Iris pigment epithelial cell (primary cell): ENCODE measurements around the gene ZEB2.

ENCODE experiments used
- DNase-seq: peaks from one replicate; pipeline ENCODE4 v3.0.0-alpha.2; 2011; ENCODE audit warnings: low read depth

The ZEB2 gene

DNA sequence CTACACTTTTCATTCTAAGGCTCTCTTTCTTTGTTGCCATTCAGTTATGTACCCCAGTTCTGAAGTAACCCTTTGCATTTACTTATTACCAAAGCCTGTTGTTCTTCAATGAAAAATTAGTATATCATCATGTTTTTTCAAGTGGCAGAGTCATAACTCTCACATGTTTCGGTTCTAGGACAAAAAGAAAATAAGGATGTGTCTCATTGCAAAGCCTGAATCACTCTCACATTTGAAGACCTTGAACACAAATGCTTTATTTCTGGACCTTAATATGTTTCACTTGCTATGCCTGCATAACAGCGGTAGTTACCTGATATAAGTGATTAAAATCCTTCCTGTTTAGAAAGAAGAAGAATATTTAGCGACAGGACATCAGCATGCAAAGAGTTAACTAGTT lies 49.1 kb downstream of the ZEB2 start:
- DNase-seq, result peak; percentile 45

DNA sequence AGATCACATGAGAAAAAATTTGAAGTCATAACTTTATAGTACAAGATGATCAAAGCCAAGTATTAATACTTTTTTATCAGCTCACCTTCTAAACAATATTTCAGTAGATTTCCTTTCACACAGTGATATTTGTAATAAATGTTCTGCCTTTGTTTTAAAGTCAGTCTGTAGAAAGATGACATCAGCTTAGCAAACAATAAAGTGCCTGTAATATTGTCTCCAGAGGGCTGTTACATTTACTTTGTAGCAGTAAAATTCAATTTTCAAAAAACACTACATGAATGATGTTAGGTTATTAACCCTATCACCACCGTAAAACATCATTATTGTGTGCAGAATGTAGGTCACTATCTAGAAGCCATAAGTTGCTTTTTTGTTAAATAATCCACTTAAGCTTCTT lies 49.6 kb downstream of the ZEB2 start:
- no peak for DNase-seq

DNA sequence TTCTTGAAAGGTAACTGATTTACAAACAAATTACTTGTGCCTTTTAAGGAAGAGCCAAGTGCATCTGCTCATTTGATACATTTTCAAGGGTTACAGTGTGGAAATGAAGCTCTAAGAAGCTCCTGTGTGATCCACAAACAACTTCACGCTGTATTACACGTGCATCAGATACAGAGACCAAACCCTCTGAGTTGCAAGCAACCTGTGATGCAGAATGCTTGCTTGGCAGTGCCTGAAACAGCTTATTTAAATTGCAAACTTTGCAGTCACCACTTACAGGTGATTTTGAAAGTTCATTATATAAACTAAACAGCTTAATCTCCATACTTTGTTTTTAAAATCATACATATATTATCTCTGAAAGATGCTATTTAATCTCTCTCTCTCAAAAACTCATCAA lies 50.1 kb downstream of the ZEB2 start:
- no peak for DNase-seq

DNA sequence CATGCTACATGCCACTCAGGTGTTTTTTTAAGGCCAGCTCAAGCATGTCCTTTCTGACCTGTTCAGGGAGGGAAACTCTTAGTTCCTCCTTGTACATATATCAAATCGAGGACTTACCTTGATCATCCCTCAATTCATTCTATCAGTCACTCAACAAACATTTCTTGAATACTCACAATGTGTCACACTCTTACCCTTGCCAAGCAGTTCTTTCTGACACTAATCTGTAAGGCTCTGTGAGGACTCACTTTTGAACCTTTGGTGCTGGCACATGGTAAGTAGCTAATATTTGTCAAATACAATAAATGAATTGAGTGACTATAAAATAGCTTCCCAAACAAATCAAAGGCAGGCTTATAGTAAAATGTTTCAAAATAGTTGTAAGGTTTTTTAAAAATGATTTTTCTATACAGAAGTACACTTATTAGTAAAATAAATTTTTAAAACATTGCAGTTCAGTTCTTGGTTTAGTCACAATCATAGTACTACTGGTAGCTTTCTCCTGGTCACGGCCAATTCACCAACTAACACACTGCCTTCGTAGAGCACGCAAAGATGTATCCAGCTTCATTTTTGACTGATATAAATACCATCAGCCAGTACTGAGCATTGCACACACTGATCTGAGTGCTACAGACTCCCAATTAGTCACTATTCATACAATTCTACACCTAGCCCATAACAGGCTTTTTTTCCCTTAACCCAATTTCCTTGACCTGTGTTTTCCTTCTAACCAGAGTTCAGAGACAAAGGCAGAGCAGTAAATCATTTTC lies 50.9 kb downstream of the ZEB2 start:
- DNase-seq, result no peak

DNA sequence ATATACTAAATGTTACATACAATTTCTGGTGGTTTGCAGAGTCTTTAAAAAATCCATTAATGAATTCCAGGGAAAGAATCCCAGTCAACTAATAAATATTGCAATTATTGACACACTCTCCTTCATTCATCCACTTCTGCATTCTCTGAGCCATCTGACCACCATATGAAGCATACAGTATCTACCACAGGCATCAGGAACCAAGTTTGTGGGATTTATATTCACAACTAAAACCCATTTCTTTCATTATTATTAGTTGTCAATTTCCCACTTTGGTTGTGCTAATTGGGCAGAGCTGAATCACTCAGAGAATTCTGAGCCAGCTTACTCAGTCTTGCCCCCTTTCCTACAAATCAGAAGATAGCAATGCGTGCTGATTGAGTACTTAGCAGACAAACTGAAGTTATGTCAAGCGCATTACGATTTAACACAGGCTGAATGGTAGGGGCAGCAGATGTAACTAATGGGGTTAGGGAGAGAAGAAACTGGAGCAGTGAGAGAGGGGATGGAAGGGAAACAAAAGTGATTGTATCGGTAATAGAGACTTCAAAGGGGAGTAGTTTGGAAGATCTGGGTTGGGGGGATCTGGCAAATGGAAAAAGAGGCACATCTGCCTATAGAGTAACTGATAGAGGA lies 52.3 kb downstream of the ZEB2 start:
- DNase-seq, result no peak

DNA sequence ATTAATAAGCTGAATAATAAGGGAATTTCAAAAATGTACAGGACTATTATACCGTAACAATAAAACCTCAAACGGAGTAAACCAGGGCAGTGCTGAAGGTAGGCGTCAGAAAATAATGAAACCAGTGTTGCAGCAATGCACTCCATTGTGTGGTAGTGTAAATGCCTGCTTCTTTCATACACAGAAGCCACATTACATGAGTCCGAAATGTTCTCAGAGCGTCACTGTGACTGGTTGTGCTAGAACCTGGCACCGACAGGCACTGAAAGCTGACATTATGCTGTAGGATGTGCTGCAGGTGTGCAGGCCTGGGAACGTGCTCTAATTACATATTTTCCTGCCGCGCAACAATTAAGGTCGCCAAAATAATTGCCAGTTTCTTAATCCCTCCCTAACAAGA lies 53.3 kb downstream of the ZEB2 start:
- no peak for DNase-seq

DNA sequence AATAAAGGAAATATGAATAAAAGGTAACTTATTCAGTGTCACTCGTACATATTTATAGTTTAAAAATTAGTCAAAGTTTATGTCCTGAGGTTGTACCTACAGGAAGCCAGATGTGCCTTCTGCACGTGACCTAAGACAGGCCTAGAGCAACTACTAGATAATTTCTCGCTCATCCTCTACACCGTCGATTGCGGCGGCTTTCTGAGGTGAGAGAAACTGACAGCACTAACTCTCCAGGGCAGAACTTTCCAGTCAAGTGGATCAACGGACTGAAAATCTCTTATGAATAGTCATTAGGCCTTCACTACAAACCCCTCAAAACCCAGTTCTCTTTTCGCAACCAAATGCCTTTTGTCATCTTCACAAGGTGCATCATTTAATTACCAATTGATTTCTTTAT lies 54.2 kb downstream of the ZEB2 start:
- DNase-seq, result no peak

DNA sequence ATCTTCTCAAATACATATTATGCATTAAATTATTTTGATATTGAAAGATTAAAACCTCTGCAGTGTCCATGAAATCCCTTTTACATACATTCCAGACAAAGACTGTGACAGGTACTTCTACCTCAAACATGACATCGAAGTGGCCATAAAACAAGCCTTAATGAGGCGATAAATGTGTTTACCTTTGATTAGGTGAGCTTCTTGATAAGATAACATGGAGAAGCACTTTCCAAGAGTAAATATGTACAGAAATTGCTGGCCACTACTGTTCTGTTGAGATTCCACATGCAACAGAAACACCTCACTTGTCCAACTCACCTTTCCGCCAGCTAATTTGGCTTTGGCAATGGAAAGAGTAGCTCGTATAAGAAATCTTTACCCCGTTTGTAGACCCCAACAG lies 55.2 kb downstream of the ZEB2 start:
- DNase-seq, result no peak

DNA sequence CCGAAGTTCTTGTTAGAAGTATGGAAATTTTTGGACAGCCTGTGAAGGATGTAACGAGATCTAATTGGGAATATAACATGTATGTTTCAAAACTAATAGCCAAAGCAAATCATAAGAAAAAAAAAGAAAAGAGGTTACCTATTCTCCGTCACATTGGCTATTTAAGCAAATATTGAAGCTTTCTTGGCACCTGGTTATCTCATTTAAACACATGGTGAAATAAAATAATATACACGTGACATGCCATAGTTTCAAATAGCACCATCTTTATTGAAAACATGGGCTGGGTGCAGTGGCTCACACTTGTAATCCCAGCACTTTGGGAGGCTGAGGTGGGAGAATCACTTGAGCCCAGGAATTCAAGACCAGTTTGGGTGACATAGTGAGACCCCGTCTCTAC lies 56.7 kb downstream of the ZEB2 start:
- DNase-seq, result no peak

DNA sequence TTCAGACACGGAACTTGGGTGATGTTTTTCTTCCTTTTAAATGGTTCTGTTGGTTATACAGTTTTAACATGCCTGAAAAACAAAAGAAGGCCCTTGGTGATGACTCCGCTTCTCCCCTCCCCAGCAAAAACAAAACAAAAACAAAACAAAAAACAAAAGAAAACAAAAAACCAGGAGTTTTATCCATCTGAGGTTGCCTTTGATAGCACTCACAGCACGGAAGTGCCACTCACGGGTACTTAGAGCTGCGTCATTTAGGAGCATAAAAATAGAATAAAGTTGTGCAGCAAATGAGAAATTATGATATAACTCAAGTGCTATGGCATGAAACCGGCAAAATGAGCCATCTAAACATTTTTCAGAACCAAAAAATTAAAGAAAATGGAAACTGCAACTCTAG lies 57.7 kb downstream of the ZEB2 start:
- no peak for DNase-seq

DNA sequence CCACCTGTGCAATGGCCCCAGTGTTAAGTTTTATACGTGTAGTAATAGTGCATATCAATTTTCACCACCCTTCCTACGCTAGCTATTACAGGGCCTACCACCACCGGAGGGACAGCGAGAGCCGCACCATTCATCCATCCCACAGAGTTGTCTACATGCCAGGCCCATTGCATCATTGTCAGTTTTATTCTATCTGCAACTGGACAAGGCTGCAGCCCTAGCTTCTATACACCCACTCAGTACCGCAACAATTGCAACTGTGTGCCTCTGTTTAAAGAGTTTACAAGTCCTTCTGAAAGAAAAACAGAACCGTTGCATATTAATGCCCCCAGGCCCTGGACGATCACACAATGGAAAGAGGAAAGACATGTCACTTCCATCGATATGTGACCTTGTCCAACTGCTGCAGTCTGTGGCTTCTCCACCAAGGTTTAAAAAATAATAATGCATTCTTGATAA lies 58.6 kb downstream of the ZEB2 start:
- DNase-seq, result peak; percentile 86

DNA sequence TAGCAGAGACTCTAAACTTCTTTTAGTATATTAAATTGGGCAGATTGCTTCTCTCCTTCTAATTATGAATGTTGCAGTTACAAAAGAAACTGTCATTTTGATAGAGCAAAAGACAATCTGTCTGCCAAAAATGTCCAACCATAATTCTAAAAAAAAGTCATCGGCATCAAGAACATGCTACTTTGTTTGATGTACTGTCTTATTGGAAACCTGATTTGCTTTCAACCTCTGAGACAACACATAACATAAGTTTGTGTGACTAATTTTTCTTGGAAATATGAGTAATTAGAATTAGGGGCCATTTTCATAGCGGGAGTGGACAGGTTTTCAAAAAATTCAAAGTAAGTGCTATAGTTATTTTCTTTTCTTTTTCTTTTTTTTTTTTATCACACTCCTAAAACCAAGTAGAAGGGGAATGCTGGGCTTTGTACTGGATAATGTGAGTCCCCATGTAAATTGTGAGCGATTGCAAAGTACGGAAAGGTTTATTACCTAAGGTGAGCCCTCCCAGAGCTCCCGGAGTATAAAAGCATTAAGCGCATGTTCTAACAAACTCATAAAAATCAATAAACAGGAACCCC lies 59.1 kb downstream of the ZEB2 start:
- no peak for DNase-seq

DNA sequence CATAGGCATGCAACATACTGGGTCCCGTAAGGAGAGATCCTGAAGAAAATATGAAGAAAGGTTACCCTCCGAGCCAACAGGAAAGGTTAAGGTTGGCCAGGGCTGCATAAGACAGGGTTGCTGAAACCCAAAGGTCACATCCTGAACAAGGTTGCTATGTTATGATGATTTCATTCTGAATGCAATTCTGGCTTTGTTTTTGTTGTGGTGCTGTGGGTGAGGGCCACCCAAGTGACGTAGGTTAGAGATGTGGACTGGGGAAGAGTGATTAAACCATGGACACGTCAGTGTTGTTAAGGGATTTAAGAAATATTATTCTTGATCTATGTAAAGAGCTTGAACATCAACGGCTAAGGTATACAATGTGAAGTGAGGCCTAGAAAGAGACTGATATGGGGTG lies 60.0 kb downstream of the ZEB2 start:
- peak; percentile 85 for DNase-seq

DNA sequence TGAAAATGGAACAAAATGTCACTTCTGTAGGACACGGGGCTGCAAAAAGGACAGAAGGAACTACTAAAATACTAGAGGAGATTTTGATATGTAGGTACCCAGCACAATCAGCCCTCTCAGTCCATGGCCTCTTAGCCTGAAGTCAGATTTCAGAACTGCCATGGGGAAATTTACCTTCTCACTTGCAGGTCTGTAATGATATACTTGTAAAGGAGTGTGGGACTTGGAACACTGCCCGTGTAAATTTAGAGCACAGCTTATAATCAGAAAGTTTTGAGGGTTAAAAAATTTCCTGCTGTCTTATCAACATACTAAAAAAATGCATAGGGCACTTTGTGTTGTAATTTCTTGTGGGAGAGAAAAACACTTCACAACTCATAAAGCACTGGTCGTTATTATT lies 60.6 kb downstream of the ZEB2 start:
- no peak for DNase-seq

DNA sequence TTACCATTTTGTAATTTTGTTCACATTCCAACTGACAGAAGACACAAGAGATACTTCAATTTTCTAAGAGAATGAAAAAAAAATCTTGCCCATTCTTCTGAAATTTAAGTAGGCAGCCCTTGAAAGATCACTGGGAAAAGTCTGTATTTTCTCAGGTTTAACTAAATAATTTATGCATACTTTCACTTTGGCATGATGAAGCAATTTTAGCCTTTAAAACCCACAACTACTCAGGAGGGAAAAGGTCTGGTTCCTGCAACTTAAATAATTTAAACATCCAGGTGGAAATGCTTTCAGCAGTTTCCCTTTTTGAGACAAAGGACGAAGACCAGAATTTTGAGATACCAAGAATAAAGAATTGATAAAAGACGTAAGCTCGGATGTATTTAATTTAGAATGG lies 61.4 kb downstream of the ZEB2 start:
- DNase-seq, result no peak

DNA sequence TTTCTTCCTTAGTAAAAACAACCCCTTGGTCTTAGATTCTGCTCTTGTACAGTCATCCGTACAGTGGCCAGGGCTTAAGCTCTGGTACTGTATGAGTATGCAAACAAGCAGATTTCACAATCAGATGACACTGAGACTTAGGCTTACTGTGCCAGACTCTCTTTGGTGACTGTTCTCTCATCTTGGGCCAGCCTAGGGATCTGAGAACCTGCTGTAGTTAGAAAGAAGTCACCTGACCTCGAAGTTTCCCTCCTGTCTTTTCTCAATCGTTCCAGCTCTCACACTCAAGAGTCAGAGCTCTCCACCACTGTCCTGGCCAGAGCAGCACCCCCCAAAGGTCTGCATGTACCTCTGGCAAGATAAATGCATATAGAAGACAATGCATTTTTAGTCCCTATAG lies 63.2 kb downstream of the ZEB2 start:
- peak; percentile 98 for DNase-seq

DNA sequence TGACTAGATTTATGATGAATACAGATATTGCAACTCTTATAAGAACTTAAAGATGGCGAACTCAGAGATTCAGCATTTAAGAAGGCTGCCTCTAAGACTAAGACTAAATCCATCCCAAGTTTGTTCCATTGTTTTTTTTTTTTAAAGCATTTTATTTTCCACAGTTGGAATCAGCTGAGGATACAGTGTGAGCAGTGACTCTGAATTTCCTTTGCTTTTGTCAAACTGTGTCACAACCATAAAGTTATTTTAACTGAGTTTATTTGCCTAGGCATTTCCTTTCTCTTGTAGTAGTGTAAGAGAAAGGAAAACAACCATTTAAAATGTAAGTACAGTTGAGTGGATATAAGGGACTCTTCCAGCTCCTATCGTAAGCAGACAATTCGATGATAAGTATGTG lies 63.9 kb downstream of the ZEB2 start:
- no peak for DNase-seq

DNA sequence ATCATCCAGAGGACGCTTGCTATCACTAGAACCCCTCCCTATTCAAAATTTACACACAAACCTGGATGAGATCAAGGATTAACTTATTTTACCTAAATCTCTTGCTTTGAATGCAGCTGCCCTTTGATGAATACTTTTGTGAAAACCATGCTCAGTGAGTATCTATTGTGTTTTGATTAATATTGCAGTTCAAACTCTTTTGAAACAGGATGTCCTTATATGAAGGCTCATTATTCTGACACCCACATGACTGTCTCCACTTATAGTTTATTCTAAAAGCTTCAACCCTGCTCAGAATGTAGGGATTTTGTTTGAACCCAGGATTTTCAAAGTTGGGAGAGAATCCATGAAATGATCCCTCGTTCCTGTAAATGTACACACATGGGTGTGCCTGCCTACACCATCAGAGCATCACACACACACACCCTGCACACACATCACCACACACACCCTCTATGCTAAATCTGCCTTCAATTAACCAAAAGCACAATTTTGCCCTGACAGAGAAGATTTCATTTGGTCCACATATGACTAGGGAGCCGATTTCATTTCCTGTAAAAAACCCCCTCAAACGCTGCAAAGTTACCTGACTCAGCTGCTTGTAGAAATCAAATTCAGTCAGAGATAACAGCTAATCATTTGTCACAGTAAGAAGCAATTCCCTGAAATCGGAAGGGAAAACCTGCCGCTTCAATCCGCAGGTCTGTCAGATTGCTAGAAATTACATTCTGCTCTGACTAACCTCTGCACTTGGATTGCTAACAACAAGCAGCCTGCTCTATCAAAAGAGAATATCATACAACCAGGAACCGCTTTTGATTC lies 65.2 kb downstream of the ZEB2 start:
- peak; percentile 44 for DNase-seq

DNA sequence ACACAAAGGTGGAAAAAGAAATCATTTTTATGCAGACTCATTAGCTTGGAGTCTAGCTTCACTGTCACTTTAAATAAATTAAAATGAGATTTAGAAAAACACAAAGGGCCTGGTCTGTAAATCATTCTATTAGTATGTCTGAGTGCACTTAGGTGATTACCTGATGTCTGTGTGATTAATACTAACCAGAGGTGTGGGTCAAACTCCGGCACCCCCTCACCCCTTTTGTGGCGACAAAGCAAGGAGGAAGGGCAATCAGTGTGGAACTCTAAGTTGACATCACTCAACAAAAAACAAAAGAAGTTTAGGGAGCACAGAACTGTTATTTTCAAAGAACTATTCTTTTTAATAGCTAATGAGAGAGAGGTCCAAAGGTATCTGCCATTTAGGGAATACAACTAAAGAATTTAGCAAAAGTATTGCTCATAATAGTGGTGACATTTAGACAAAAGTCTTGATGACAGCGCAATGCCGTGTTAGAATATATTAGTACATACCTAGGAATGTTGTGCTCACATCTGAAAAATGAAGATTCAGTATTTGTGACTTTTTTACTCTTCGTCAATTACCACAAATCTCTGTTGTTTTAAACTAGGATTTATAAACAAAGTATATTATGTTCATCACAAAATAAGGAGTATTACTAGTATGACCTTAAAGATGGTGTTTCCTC lies 66.3 kb downstream of the ZEB2 start:
- DNase-seq, result peak; percentile 42

DNA sequence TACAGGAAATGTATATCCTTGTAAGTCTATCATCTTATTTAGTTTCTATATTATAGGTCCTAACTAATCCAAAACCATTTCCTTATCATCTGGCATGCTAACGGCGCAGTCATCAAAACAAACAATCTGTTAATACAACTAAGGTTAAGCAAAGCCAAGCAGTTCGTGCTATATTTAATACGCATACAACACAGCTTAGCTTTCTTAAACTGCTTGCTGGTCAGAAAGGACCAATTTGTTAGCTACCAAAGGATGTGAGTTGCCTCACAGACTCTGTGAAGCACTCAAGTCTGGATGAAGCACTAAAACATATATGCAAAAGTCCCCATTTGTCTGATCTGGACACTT lies 67.0 kb downstream of the ZEB2 start:
- DNase-seq, result peak; percentile 72

DNA sequence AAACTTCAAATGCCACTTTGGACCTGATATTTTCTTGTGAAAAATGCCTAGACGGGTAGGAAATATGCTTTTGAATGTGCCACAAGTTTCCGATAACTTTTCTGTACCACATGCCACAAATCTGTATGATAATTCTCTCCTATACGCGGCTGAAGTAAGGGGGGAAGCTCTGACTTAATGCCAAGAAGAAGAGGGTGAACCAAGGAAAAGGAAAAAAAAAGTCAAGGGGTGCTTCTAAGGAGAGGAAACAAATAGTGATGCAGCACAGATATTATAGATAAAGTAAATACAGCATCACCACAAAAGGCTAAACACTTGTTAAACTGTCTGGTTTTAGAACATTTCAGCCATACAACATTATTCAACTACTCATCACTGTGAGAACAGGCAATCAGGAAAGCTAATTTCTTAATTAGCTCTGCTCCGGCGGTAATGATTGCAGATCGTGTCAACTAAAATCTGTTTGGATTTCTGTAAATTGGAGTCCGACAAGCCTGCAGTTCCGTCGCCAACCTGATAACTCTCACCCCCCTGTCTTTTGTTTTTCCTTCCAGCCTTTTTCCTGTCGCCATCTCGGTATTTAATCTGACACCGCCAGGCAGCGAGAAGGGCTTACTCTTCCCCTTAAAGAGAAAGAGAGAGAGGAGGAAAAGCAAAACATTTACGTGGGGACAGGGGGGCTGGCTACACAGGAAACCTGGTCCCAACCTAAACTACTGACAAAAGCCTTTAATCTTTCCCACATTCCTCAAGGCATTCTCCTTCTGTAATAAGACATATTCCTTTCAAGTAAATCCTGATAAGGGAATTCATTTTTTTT lies 67.5 kb downstream of the ZEB2 start:
- peak; percentile 65 for DNase-seq
